ENCODE results near the gene GRK5. TPM values are rescaled to one million over a fixed set of nuclear protein-coding genes. Genes with fewer than 3 reads are reported as not detected.

Gene GRK5
- total and polyA plus RNA-seq, 2 donors from 2014 or later, result 7.3 to 18.7 TPM

GRCh38 chr10:119425881-119426170, 218.5 kb downstream of the GRK5 start:
- peaks cover 10 to 13% (median 12%) of the 10 kb centered on the region in 3 donors for H3K36me3 ChIP-seq (ENCODE audit: control insufficient read depth in 2 of 3, insufficient read depth in 3 of 3, low read length in 3 of 3)
- H3K27me3 ChIP-seq (ENCODE audit: control insufficient read depth, insufficient read depth, low read length), result no peaks in the 10 kb centered on the region
- peaks cover 0 to 6% (median 0%) of the 10 kb centered on the region in 3 donors for H3K9me3 ChIP-seq (ENCODE audit: control insufficient read depth in 2 of 3, insufficient read depth in 1 of 3, low read length in 3 of 3)
- no peaks in the 10 kb centered on the region for H3K4me1 ChIP-seq (ENCODE audit: control insufficient read depth in 2 of 3, insufficient read depth in 2 of 3, low read depth in 1 of 3, low read length in 3 of 3)
- H3K4me3 ChIP-seq (ENCODE audit: low read length in 3 of 3), result no peak overlapping the region
- H3K9ac ChIP-seq (ENCODE audit: low read length in 3 of 3), result no peak overlapping the region
- DNase-seq (no peak), FAIRE-seq (no peak)
- no peak overlapping the region for H3K27ac ChIP-seq (ENCODE audit: low read depth in 2 of 2, low read length in 2 of 2)
- no peak for TF ChIP-seq CTCF (IDR thresholded peaks at IDR 0.05; ENCODE audit: borderline replicate concordance, extremely low read depth, insufficient read depth)
- intact Hi-C loops (cut with DNase I), result no loop called here

GRCh38 chr10:119426699-119427098, 219.3 kb downstream of the GRK5 start:
- Histone ChIP-seq H3K9me3 (ENCODE audit: control insufficient read depth in 2 of 3, insufficient read depth in 1 of 3, low read length in 3 of 3) (peaks cover 0 to 6% (median 0%) of the 10 kb centered on the region in 3 donors), H3K4me1 (ENCODE audit: control insufficient read depth in 2 of 3, insufficient read depth in 2 of 3, low read depth in 1 of 3, low read length in 3 of 3) (no peaks in the 10 kb centered on the region), H3K36me3 (ENCODE audit: control insufficient read depth in 2 of 3, insufficient read depth in 3 of 3, low read length in 3 of 3) (peaks cover 10 to 13% (median 12%) of the 10 kb centered on the region in 3 donors), H3K4me3 (ENCODE audit: low read length in 3 of 3) (no peak overlapping the region), H3K27ac (ENCODE audit: low read depth in 2 of 2, low read length in 2 of 2) (no peak overlapping the region), H3K9ac (ENCODE audit: low read length in 3 of 3) (no peak overlapping the region), H3K27me3 (ENCODE audit: control insufficient read depth, insufficient read depth, low read length) (no peaks in the 10 kb centered on the region)
- no peak for TF ChIP-seq CTCF (IDR thresholded peaks at IDR 0.05; ENCODE audit: borderline replicate concordance, extremely low read depth, insufficient read depth)
- FAIRE-seq (no peak), DNase-seq (no peak)
- intact Hi-C loops (cut with DNase I), result no loop called here

GRCh38 chr10:119427263-119427864, 220.0 kb downstream of the GRK5 start:
- Histone ChIP-seq H3K4me3 (ENCODE audit: low read length in 3 of 3) (no peak overlapping the region), H3K27ac (ENCODE audit: low read depth in 2 of 2, low read length in 2 of 2) (no peak overlapping the region), H3K4me1 (ENCODE audit: control insufficient read depth in 2 of 3, insufficient read depth in 2 of 3, low read depth in 1 of 3, low read length in 3 of 3) (no peaks in the 10 kb centered on the region), H3K9ac (ENCODE audit: low read length in 3 of 3) (no peak overlapping the region), H3K27me3 (ENCODE audit: control insufficient read depth, insufficient read depth, low read length) (no peaks in the 10 kb centered on the region), H3K36me3 (ENCODE audit: control insufficient read depth in 2 of 3, insufficient read depth in 3 of 3, low read length in 3 of 3) (peaks cover 10 to 13% (median 12%) of the 10 kb centered on the region in 3 donors), H3K9me3 (ENCODE audit: control insufficient read depth in 2 of 3, insufficient read depth in 1 of 3, low read length in 3 of 3) (peaks cover 0 to 6% (median 0%) of the 10 kb centered on the region in 3 donors)
- DNase-seq (no peak), FAIRE-seq (no peak)
- intact Hi-C loops (cut with DNase I), result no loop called here
- TF ChIP-seq CTCF (IDR thresholded peaks at IDR 0.05; ENCODE audit: borderline replicate concordance, extremely low read depth, insufficient read depth), result no peak

GRCh38 chr10:119428789-119429188, 221.4 kb downstream of the GRK5 start:
- peak in 4 of 5 donors; percentile 83 to 95 (median 90) for DNase-seq
- peaks cover 10 to 13% (median 12%) of the 10 kb centered on the region in 3 donors for H3K36me3 ChIP-seq (ENCODE audit: control insufficient read depth in 2 of 3, insufficient read depth in 3 of 3, low read length in 3 of 3)
- FAIRE-seq, result no peak
- no peak overlapping the region for H3K4me3 ChIP-seq (ENCODE audit: low read length in 3 of 3)
- H3K27ac ChIP-seq (ENCODE audit: low read depth in 2 of 2, low read length in 2 of 2), result no peak overlapping the region
- intact Hi-C loops (cut with DNase I), result no loop called here
- no peaks in the 10 kb centered on the region for H3K4me1 ChIP-seq (ENCODE audit: control insufficient read depth in 2 of 3, insufficient read depth in 2 of 3, low read depth in 1 of 3, low read length in 3 of 3)
- TF ChIP-seq CTCF (IDR thresholded peaks at IDR 0.05; ENCODE audit: borderline replicate concordance, extremely low read depth, insufficient read depth), result no peak
- no peak overlapping the region for H3K9ac ChIP-seq (ENCODE audit: low read length in 3 of 3)
- peaks cover 0 to 6% (median 0%) of the 10 kb centered on the region in 3 donors for H3K9me3 ChIP-seq (ENCODE audit: control insufficient read depth in 2 of 3, insufficient read depth in 1 of 3, low read length in 3 of 3)
- no peaks in the 10 kb centered on the region for H3K27me3 ChIP-seq (ENCODE audit: control insufficient read depth, insufficient read depth, low read length)
